Measurements from ENCODE around the gene OPCML.

OPCML gene

DNA sequence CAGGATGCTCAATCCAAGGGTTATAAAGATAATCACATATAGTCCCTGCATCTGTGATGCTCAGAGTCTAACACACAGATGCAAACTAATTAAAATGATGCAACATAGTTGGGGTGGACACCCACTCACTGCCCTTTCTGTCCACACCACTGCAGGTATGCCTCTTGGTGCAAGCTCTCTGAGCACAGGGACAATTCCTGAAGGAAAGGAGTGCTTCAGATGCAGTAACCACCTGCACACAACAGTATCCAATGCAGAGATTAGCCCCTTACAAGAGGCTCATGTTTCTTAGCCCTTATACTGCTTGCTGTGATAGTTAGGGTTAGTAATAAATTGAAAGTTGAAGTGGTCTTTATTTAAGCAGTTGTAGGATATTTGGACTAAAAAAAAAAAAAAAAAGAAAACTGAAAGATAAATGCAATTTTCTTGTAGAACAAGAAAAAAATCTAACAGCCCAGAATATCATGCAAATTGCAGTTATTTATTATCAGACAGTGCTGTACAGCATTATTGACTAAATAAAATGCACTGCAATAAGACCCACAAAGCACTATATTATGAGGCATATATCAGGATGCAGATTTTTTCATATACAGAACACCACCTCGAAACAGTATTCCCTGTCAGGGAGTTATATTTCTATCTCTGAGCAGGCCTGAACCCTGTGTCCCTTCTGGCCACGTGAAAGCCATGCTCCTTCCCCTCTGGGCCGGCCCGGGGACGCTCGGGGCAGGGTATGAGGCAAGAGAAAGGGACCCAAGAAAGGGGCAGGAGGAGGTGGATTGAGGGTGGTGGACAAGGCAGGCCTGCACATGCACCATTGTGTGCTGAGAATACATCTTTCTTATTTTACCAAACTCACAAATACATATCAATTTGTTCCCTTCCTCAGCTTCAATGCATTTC, 260.2 kb downstream of the OPCML start:
- no peak for DNase-seq

DNA sequence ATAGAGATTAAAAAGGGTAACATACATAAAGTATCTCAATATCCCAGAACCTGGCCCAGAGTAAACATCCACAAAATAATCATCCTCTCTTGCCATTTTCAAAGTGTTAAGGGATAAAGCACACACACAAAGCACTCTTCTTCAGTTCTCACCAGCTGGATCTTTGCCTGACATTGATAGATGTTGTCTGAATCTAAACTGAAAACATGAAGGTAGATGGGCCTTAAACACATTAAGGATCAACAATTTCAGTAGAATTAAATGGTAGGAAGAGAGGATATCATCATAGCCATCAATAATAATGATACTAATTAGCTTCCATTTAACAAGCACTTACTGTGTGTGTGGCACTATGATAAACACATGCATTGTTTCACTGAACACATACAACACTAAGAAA, 261.1 kb downstream of the OPCML start:
- DNase-seq, result no peak

- no peak for DNase-seq
Observed at GRCh38 chr11:133269267-133269666, 263.0 kb downstream of the OPCML start.

GRCh38 chr11:133266986-133267385, 265.3 kb downstream of the OPCML start:
- DNase-seq, result no peak

DNA sequence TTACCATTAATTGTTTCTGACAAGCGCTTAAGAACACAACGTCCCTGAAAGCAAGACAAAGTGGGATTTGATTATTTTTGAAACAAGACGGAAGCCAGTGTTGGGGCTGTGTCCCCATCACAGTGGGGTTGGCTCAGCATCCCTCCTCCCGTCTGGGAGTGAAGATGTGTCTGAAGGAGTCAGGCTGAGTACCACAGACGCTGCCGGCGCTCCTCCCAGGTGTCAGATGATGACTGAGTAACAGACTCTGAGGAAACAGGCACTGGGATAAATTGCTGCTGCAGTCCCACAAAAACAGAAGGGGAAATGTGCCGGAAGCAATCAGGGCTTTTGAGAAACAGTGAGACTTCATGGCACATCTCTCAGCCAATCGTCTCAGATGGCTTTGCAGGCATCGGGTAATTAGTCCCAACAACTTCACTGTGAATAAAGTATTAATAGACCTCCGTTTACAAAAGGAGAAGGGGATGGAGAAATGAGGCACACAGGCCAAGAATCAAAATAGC, 266.7 kb downstream of the OPCML start:
- DNase-seq, result no peak

DNA sequence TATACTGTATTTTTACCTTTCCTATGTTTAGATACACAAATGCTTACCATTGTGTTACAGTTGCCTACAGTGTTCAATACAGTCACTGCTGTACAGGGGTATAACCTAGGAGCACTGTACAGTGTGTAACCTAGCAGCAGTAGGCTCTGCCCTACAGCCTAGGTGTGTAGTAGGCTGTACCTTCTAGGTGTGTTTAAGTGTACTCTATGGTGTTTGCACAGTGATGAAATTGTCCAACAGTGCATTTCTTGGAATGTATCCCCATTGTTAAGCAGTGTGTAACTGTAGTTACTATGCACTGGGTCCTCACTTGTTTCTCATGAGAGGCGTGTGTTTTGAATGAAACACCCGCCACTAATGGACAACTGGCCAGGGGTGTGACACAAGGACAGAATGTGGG, 269.0 kb downstream of the OPCML start:
- DNase-seq, result no peak

DNA sequence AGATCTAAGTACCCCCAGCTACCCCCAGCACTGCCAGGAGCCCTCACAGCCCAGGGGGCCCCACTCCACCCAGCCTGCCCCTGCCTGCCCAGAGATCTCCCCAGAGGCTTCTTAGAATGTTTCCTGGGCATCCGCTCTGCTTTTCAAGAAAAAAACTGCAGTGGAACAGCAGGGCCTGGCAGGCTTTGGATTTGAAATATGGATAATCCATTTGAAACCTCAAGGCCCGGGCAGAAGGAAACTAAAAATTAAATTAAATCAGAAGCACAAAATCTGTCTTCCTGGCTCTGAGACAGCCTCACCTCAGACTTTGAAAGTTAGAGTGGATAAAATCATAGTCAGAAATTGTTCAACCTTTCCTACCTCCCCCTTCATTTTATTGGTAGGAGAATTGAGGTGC, 273.6 kb downstream of the OPCML start:
- DNase-seq, result no peak

- no peak for DNase-seq
Observed at GRCh38 chr11:133254601-133255000, 277.7 kb downstream of the OPCML start.

- no peak for DNase-seq
Observed at GRCh38 chr11:133253570-133253969, 278.7 kb downstream of the OPCML start.

DNA sequence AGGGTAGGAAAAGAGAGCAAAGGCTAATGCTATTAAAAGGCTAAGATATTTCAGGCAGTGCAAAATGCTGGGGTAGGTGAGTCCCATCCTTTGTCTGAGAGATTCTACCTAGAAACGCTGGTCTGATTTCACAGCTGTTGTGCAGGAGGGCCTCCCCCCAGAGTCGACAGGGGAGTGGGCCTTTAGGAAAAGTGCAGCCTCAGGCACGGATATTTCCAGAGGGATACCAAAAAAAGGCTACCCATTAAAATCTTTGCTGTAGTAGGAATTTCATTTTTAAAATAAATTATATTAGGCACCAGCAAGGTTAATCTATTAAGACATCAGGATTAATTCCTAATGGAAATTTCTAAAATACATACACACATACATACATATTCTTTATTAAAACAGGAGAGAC, 280.5 kb downstream of the OPCML start:
- DNase-seq, result no peak

- no peak for DNase-seq
Observed at GRCh38 chr11:133249530-133249929, 282.8 kb downstream of the OPCML start.

GRCh38 chr11:133249065-133249464, 283.2 kb downstream of the OPCML start:
- no peak for DNase-seq

DNA sequence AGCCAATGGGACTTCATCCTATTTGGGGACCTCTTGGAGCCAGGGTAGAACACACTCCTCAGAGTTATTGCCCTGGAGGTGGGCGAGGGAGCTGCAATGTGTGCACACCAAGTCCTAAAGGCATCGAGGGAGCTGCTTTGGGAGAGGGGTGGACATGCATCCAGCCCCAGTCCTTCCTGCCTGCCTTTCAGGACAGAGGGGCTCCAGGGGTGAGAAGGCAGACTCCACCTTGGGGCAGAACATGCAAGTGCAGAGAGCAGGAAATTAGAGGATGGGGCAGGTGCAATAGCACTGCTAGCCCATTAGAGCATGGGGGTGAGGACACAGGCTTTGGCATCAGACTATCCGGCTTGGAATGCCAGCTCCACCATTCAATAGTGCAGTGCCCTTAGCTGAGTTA, 288.5 kb downstream of the OPCML start:
- no peak for DNase-seq

- DNase-seq, result no peak
Observed at GRCh38 chr11:133240908-133241655, 291.2 kb downstream of the OPCML start.

- no peak for DNase-seq
Observed at GRCh38 chr11:133239575-133239974, 292.7 kb downstream of the OPCML start.

DNA sequence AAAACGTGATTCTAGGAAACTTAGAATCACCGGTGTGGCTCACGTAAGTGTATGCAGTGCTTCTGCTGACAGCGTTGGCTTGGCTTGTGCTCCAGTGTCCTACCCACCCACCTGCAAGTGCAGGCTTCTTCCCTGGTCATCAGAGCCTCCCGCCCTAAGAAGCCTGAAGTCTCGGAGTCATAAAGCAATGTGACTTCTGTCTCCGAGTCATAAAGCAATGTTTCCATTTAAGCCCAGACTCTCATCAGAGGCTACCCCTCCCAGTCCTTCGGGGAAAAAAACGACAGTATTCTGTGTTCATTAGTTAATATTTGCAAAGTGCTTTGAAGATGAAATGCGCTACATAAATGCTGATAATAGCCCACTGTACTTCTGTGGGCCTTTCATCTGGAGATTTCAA, 293.8 kb downstream of the OPCML start:
- DNase-seq, result no peak

DNA sequence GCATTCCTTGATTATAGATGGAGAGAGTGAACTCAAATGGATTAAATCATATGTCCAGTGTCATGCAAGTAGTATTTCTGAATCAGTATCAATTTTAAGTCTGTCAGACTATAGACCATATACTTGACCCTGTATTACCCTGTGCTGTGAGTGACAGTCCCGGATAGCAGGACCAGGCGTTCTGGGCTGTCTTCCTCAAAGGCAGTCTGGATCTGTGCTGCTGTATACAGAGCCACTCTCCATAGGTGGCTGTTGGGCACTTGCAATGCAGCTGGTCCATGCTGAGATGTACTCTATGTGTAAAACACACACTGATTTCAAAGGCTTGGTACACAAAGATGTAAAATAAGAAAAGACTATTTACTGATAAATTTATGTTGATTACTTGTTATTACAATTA, 294.3 kb downstream of the OPCML start:
- no peak for DNase-seq

DNA sequence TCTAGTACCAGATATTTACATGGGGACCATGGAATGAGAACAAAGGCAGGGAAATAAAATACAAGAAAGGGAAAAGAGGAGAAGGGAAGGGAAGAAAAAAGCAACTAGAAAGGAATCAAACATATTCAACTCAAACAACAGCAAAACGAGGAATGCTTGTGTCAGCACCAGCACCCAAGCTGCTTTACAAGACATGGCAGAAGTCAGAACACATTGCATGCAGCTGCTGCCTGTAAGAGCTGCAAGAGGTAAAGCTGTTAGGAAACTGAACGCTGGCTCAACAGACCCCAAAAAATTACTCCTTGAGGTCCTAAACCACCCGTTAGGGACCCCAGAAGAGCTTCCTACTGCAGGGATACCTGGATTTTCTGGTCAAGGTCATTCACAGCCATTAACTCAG, 296.9 kb downstream of the OPCML start:
- no peak for DNase-seq

GRCh38 chr11:133234883-133235282, 297.4 kb downstream of the OPCML start:
- no peak for DNase-seq

DNA sequence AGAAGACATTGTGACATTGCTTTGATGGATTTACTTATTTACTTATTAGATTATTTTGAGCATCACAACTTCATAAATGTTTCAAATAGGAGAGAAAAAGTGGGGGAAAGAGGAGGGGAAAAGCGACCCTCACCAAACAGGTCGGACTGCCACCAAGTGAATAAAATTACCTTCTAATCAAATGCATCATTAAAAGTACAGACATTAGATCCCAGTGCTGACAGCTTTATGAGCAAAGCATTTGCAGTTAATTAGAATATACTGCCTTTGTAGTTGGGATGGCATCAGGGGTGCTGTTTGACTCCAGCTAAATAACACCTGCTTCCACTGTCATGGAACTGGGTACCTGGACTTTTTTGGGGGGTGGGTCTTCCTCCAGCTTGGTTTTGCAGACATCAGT, 299.6 kb downstream of the OPCML start:
- DNase-seq, result no peak

- no peak for DNase-seq
Observed at GRCh38 chr11:133230431-133230830, 301.9 kb downstream of the OPCML start.

DNA sequence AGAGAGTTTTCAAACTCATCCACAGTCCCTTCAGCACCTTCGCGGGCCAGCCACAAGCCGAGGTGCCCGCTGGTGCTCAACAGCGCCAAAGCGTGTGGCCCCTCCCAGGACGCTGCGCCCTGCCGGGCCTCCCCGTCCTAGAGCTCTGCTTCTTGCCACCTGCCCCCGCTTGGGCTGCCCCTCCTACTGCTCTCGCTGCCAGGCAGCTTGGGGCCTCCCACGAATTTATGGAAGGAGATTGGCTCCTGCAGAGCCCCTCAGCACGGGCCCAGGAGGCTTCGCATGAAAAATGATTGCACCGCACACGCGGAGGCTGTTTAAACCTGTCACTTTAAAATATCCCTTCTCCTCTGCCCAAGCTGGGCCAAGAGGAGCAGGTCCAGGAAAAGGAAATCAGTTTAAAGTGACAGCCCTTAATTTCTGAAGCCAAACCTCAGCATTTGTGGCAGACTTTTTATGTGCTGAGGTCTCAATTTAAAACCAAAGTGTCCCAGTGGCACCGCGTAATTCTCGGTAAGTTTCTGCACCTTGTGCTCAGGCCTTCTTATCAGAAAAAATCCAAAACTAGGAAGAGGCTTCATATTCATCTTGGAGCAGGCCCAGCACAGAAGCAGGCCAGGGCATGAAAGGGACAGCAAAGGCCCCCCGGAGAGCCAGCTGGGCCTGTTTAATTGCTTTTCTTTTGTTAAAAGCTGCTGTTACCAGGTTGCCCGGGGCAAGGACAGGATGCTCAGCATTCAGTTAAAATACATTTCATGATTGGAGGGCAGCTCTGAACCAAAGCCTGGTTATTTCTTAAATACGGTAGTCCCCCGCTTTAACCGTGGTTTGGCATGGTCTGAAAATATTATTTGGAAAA, 303.6 kb downstream of the OPCML start:
- no peak for DNase-seq

- DNase-seq, result no peak
Observed at GRCh38 chr11:133227632-133228111, 304.6 kb downstream of the OPCML start.

Measured in fibroblast of upper back skin (primary cell).